PC-9 (cell line): ENCODE results near the gene ALG12. TPM values are rescaled to one million over a fixed set of nuclear protein-coding genes. Genes with fewer than 3 reads are reported as not detected.

Experiments used
- BruUV-seq: library from RNA; stranded (reverse); fragments of 400-500 nt; replicated peaks from 2 replicates; lab custom pipeline; 2021; lab: Mats Ljungman, UMichigan
- CTCF ChIA-PET: fragments of 300-600 bp; sonication (Branson Sonifier 250); formaldehyde crosslinking; loops from one replicate; lab custom pipeline; 2022; ENCODE audit warnings: antibody characterized with exemption; lab: Charles Lee
- POLR2A ChIA-PET: fragments of 300-600 bp; sonication (Branson Sonifier 250); formaldehyde crosslinking; loops from one replicate; lab custom pipeline; 2022; ENCODE audit warnings: antibody characterized with exemption; ENCODE audit not compliant: unreplicated experiment; lab: Charles Lee
- DNase-seq, 2 experiments: peaks; one replicate each; pipeline versions ENCODE4 v3.0.0 to v3.0.0-alpha.2; 2015 to 2022; ENCODE audit warnings: mixed read lengths in 1 of 2
- H2AFZ ChIP-seq: fragments of 200-600 bp; sonication (generic); 2 replicates; pipeline ENCODE4 v1.8.1; 2017; ENCODE audit warnings: antibody characterized with exemption
- H3F3A ChIP-seq: fragments of 200-600 bp; sonication (generic); 2 replicates; pipeline ENCODE4 v1.8.1; 2017; ENCODE audit warnings: antibody characterized with exemption, mild to moderate bottlenecking, low read depth; ENCODE audit not compliant: insufficient read depth
- H3K27ac ChIP-seq: fragments of 200-600 bp; sonication (generic); 2 replicates; pipeline ENCODE4 v1.6.1; 2016; ENCODE audit warnings: mixed run types
- H3K27me3 ChIP-seq: fragments of 200-600 bp; sonication (generic); 2 replicates; pipeline ENCODE4 v1.6.1; 2016; ENCODE audit warnings: low read depth, mixed run types; ENCODE audit not compliant: insufficient read depth
- H3K36me3 ChIP-seq: fragments of 200-600 bp; sonication (generic); 2 replicates; pipeline ENCODE4 v1.6.1; 2016; ENCODE audit warnings: low read depth, mixed run types
- H3K4me1 ChIP-seq: fragments of 200-600 bp; sonication (generic); replicated peaks from 2 replicates; pipeline ENCODE4 v1.6.1; 2016; ENCODE audit warnings: mixed run types; ENCODE audit not compliant: insufficient read depth
- H3K4me2 ChIP-seq: fragments of 200-600 bp; sonication (generic); 2 replicates; pipeline ENCODE4 v1.6.1; 2017; ENCODE audit warnings: mixed run types
- H3K4me3 ChIP-seq: fragments of 200-600 bp; sonication (generic); 2 replicates; pipeline ENCODE4 v1.6.1; 2016; ENCODE audit warnings: mixed run types
- H3K79me2 ChIP-seq: fragments of 200-600 bp; sonication (generic); 2 replicates; pipeline ENCODE4 v1.6.1; 2017; ENCODE audit warnings: low read depth, mixed run types
- H3K9me2 ChIP-seq: fragments of 200-600 bp; sonication (generic); 2 replicates; pipeline ENCODE4 v1.8.1; 2017; ENCODE audit warnings: mild to moderate bottlenecking; ENCODE audit not compliant: insufficient read depth
- H3K9me3 ChIP-seq: fragments of 200-600 bp; sonication (generic); 2 replicates; pipeline ENCODE4 v1.8.1; 2016; ENCODE audit warnings: low read depth; ENCODE audit not compliant: insufficient read depth
- H4K20me1 ChIP-seq: fragments of 200-600 bp; sonication (generic); 2 replicates; pipeline ENCODE4 v1.8.1; 2017; ENCODE audit not compliant: insufficient read depth
- CTCF ChIP-seq: fragments of 200-600 bp; sonication (generic); conservative IDR thresholded peaks from 2 replicates; pipeline ENCODE4 v1.6.1; 2017; ENCODE audit warnings: mixed run types, antibody characterized with exemption, mild to moderate bottlenecking, moderate library complexity
- EZH2 ChIP-seq: fragments of 200-600 bp; sonication (generic); IDR thresholded peaks from 2 replicates; pipeline ENCODE4 v1.8.0; 2017; ENCODE audit warnings: antibody characterized with exemption, low read depth
- intact Hi-C: fragments of 100-400 bp; cut with micrococcal nuclease; formaldehyde crosslinking; loops from one replicate; pipeline ENCODE4 v1.10.0; 2022; ENCODE audit not compliant: unreplicated experiment
- total RNA-seq: library from RNA; stranded (reverse); gene quantifications from 2 replicates; pipeline ENCODE4 v1.2.3, GENCODE V29; 2021

The ALG12 gene
- total RNA-seq, 1 experiment from 2014 or later = 16.8 TPM

GRCh38 chr22:49885881-49886280 lies 32.4 kb downstream of the ALG12 start:
- H3K4me1 ChIP-seq = no peaks in the 10 kb centered on the region
- TF ChIP-seq EZH2 (no peak), CTCF (no peak)
- H3K4me3 ChIP-seq = no peak overlapping the region
- no peak overlapping the region for H3K4me2 ChIP-seq
- H3K36me3 ChIP-seq = peaks cover 25% of the 10 kb centered on the region
- BruUV-seq = no TSS peak
- CTCF ChIA-PET = no interaction called here
- no peak overlapping the region for H2AFZ ChIP-seq
- H3K27me3 ChIP-seq = no peaks in the 10 kb centered on the region
- H3K9me3 ChIP-seq = no peaks in the 10 kb centered on the region
- H3K27ac ChIP-seq = no peak overlapping the region
- H3K9me2 ChIP-seq = no peaks in the 10 kb centered on the region
- peaks cover 14% of the 10 kb centered on the region; the same call in 1 of the 2 replicates for H3K79me2 ChIP-seq
- H3F3A ChIP-seq = no peaks in the 10 kb centered on the region
- DNase-seq = no peak
- intact Hi-C loops = no loop called here
- POLR2A ChIA-PET = no interaction called here
- H4K20me1 ChIP-seq = peaks cover 37% of the 10 kb centered on the region

- Histone ChIP-seq H3F3A (no peaks in the 10 kb centered on the region), H2AFZ (no peak overlapping the region), H3K36me3 (peaks cover 20% of the 10 kb centered on the region), H3K4me3 (no peak overlapping the region), H4K20me1 (peaks cover 43% of the 10 kb centered on the region), H3K9me3 (no peaks in the 10 kb centered on the region), H3K27me3 (no peaks in the 10 kb centered on the region), H3K9me2 (no peaks in the 10 kb centered on the region), H3K79me2 (peaks cover 20% of the 10 kb centered on the region), H3K4me2 (no peak overlapping the region), H3K27ac (no peak overlapping the region), H3K4me1 (no peaks in the 10 kb centered on the region)
- DNase-seq = no peak
- POLR2A ChIA-PET = no interaction called here
- intact Hi-C loops = no loop called here
- CTCF ChIA-PET = no interaction called here
- BruUV-seq = no TSS peak
- TF ChIP-seq CTCF (no peak), EZH2 (no peak)
These were observed 33.0 kb downstream of the ALG12 start for GRCh38 chr22:49885281-49885680.

- H3K4me3 ChIP-seq = no peak overlapping the region
- ChIA-PET CTCF (no interaction called here), POLR2A (no interaction called here)
- BruUV-seq = no TSS peak
- no peaks in the 10 kb centered on the region for H3K4me1 ChIP-seq
- intact Hi-C loops = no loop called here
- TF ChIP-seq CTCF (no peak), EZH2 (no peak)
- H3K9me2 ChIP-seq = no peaks in the 10 kb centered on the region
- H3K79me2 ChIP-seq = peaks cover 25% of the 10 kb centered on the region
- no peak overlapping the region for H3K4me2 ChIP-seq
- H3K27me3 ChIP-seq = no peaks in the 10 kb centered on the region
- peaks cover 46% of the 10 kb centered on the region for H4K20me1 ChIP-seq
- no peak overlapping the region for H3K27ac ChIP-seq
- DNase-seq = no peak
- H3F3A ChIP-seq = no peaks in the 10 kb centered on the region
- no peak overlapping the region for H2AFZ ChIP-seq
- no peaks in the 10 kb centered on the region for H3K9me3 ChIP-seq
- H3K36me3 ChIP-seq = peaks cover 20% of the 10 kb centered on the region
These were observed 33.6 kb downstream of the ALG12 start for GRCh38 chr22:49884503-49885260.
